Ishikawa (cell line): Measurements from ENCODE around the gene GAS2.

ENCODE experiments used
- CEBPB ChIP-seq: IDR thresholded peaks from 2 replicates; pipeline ENCODE4 v1.6.1; 2012
- CREB1 ChIP-seq: IDR thresholded peaks from 2 replicates; pipeline ENCODE4 v1.6.1; 2012; ENCODE audit warnings: low read depth
- EP300 ChIP-seq: IDR thresholded peaks from 2 replicates; pipeline ENCODE4 v1.6.1; 2012; ENCODE audit warnings: borderline replicate concordance
- FOXM1 ChIP-seq: IDR thresholded peaks from 2 replicates; pipeline ENCODE4 v1.6.1; 2012; ENCODE audit warnings: low read depth, borderline replicate concordance
- RAD21 ChIP-seq: IDR thresholded peaks from 2 replicates; pipeline ENCODE4 v1.6.1; 2012; ENCODE audit warnings: low read depth
- TAF1 ChIP-seq: IDR thresholded peaks from 2 replicates; pipeline ENCODE4 v1.6.1; 2012; ENCODE audit warnings: low read depth, mild to moderate bottlenecking
- TCF12 ChIP-seq: IDR thresholded peaks from 2 replicates; pipeline ENCODE4 v1.6.1; 2012; ENCODE audit warnings: low read depth
- TEAD4 ChIP-seq: IDR thresholded peaks from 2 replicates; pipeline ENCODE4 v1.6.1; 2012
- YY1 ChIP-seq: IDR thresholded peaks from 2 replicates; pipeline ENCODE4 v1.6.1; 2012; ENCODE audit warnings: low read depth
- ZBTB7A ChIP-seq: IDR thresholded peaks from 2 replicates; pipeline ENCODE4 v1.6.1; 2012; ENCODE audit warnings: low read depth
- TF ChIP-seq, protein P1 (sequence below): IDR thresholded peaks from 2 replicates; pipeline ENCODE4 v1.6.1; 2012; ENCODE audit warnings: low read depth, mild to moderate bottlenecking
- TF ChIP-seq, protein P2 (sequence below): IDR thresholded peaks from 2 replicates; pipeline ENCODE4 v1.6.1; 2012
- TF ChIP-seq, protein P3 (sequence below): IDR thresholded peaks from 2 replicates; pipeline ENCODE4 v1.6.1; 2012

DNA sequence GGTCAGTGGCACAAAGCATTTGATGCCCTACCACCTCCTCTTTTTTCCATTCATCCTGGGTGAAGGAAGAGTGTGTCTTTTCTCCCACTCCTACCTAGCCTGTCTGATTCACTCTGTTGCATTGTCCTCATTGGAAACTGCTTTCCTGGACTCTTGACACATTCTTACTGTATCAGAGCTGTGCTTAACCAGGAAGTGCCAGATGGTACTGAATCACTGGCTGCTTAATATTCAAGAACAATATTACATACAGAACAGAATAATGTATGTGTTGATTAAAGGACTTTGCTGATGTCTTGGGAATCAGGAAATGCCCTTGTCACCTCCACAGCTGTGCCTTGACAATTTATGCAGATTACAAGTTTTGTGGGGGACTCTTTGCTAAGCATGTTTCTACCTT, 118.8 kb downstream of the GAS2 start:
- no peak for TF ChIP-seq YY1
- TF ChIP-seq, protein P1, sequence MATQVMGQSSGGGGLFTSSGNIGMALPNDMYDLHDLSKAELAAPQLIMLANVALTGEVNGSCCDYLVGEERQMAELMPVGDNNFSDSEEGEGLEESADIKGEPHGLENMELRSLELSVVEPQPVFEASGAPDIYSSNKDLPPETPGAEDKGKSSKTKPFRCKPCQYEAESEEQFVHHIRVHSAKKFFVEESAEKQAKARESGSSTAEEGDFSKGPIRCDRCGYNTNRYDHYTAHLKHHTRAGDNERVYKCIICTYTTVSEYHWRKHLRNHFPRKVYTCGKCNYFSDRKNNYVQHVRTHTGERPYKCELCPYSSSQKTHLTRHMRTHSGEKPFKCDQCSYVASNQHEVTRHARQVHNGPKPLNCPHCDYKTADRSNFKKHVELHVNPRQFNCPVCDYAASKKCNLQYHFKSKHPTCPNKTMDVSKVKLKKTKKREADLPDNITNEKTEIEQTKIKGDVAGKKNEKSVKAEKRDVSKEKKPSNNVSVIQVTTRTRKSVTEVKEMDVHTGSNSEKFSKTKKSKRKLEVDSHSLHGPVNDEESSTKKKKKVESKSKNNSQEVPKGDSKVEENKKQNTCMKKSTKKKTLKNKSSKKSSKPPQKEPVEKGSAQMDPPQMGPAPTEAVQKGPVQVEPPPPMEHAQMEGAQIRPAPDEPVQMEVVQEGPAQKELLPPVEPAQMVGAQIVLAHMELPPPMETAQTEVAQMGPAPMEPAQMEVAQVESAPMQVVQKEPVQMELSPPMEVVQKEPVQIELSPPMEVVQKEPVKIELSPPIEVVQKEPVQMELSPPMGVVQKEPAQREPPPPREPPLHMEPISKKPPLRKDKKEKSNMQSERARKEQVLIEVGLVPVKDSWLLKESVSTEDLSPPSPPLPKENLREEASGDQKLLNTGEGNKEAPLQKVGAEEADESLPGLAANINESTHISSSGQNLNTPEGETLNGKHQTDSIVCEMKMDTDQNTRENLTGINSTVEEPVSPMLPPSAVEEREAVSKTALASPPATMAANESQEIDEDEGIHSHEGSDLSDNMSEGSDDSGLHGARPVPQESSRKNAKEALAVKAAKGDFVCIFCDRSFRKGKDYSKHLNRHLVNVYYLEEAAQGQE = no peak
- no peak for TF ChIP-seq TCF12
- TF ChIP-seq CEBPB = no peak
- TF ChIP-seq TAF1 = no peak
- no peak for TF ChIP-seq CREB1
- TF ChIP-seq RAD21 = no peak
- TF ChIP-seq, protein P2, sequence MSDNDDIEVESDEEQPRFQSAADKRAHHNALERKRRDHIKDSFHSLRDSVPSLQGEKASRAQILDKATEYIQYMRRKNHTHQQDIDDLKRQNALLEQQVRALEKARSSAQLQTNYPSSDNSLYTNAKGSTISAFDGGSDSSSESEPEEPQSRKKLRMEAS = no peak
- TF ChIP-seq TEAD4 = no peak
- no peak for TF ChIP-seq ZBTB7A
- TF ChIP-seq, protein P3, sequence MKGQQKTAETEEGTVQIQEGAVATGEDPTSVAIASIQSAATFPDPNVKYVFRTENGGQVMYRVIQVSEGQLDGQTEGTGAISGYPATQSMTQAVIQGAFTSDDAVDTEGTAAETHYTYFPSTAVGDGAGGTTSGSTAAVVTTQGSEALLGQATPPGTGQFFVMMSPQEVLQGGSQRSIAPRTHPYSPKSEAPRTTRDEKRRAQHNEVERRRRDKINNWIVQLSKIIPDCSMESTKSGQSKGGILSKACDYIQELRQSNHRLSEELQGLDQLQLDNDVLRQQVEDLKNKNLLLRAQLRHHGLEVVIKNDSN = no peak
- no peak for TF ChIP-seq EP300
- no peak for TF ChIP-seq FOXM1
